ENCODE results near the gene FAM240B. TPM values are rescaled to one million over a fixed set of nuclear protein-coding genes. Genes with fewer than 3 reads are reported as not detected.

FAM240B gene
- total RNA-seq, 2 donors from 2014 or later = not detected

GRCh38 chr9:38715684-38716083, 4.2 kb downstream of the FAM240B start:
- no peak for DNase-seq
- no peaks in the 10 kb centered on the region for H3K27me3 ChIP-seq

GRCh38 chr9:38713426-38713825, 6.5 kb downstream of the FAM240B start:
- H3K9ac ChIP-seq (ENCODE audit: low read depth in 2 of 2, low read length in 2 of 2) = no peak overlapping the region
- no peaks in the 10 kb centered on the region for H3K9me3 ChIP-seq
- no peak overlapping the region for H3K4me3 ChIP-seq
- H3K4me1 ChIP-seq = no peaks in the 10 kb centered on the region
- TF ChIP-seq CTCF (IDR thresholded peaks at IDR 0.05) = no peak
- intact Hi-C loops (cut with DNase I) = no loop called here
- no peak for DNase-seq
- H3K36me3 ChIP-seq = no peaks in the 10 kb centered on the region
- no peak overlapping the region for H3K27ac ChIP-seq
- H3K27me3 ChIP-seq = no peaks in the 10 kb centered on the region

More at GRCh38 chr9:38715684-38716083, 4.2 kb downstream of the FAM240B start:
- Histone ChIP-seq H3K9me3 (no peaks in the 10 kb centered on the region), H3K4me3 (no peak overlapping the region), H3K4me1 (no peaks in the 10 kb centered on the region), H3K36me3 (no peaks in the 10 kb centered on the region), H3K27ac (no peak overlapping the region), H3K9ac (ENCODE audit: low read depth in 2 of 2, low read length in 2 of 2) (no peak overlapping the region)
- no peak for TF ChIP-seq CTCF (IDR thresholded peaks at IDR 0.05)
- intact Hi-C loops (cut with DNase I) = no loop called here

DNA sequence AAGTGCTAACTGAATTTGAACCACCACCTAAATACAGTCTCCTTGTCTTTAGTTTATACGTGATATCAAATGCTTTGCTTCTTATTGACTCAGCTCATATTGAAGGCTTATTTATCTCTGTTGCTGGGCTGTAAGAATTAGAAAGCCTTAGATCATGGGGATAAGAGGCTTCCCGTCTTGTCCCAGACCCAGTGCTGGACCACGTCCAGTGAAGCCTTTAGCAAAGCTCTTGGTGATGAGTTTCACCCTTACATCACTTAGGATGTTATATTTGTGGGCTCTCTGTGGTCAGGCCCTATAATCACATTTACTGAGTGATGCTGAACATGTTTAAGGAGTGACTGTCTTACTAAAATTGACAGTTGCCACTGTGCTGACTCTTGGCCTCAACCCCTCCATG, 11.2 kb downstream of the FAM240B start:
- intact Hi-C loops (cut with DNase I) = loop anchor here (10.0 kb wide), 1 partner anchor 64 kb away; no protein-coding TSS in a partner anchor
- TF ChIP-seq CTCF (IDR thresholded peaks at IDR 0.05) = no peak
- no peaks in the 10 kb centered on the region for H3K27me3 ChIP-seq
- H3K36me3 ChIP-seq = no peaks in the 10 kb centered on the region
- no peaks in the 10 kb centered on the region for H3K9me3 ChIP-seq
- H3K27ac ChIP-seq = no peak overlapping the region
- H3K4me3 ChIP-seq = no peak overlapping the region
- no peak for DNase-seq
- no peaks in the 10 kb centered on the region for H3K4me1 ChIP-seq
- no peak overlapping the region for H3K9ac ChIP-seq (ENCODE audit: low read depth in 2 of 2, low read length in 2 of 2)

GRCh38 chr9:38707885-38708637, 11.9 kb downstream of the FAM240B start:
- Histone ChIP-seq H3K9me3 (no peaks in the 10 kb centered on the region), H3K27me3 (no peaks in the 10 kb centered on the region), H3K4me1 (no peaks in the 10 kb centered on the region), H3K27ac (no peak overlapping the region), H3K36me3 (no peaks in the 10 kb centered on the region), H3K9ac (ENCODE audit: low read depth in 2 of 2, low read length in 2 of 2) (no peak overlapping the region), H3K4me3 (no peak overlapping the region)
- intact Hi-C loops (cut with DNase I) = loop anchor here (10.0 kb wide), 1 partner anchor 63 kb away; no protein-coding TSS in a partner anchor
- no peak for DNase-seq
- TF ChIP-seq CTCF (IDR thresholded peaks at IDR 0.05) = no peak

DNA sequence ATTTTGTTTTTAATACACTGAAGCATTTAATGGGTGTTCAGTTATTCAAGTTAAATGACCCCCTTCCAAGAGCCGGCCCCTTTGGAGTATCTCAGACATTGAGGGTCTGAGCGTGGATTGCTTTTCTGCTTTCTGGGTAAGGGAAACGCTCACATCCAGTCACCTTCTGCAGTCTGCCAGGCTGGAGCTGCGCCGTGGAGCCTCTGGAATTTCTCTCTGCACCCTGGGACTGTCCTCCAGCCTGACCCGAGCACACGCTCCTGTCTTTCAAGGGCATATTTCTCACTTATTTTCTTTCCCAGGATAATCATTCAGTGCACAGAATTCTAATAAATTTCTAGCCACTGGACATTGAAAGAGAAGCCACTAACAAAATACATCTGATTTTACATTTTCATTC, 13.4 kb downstream of the FAM240B start:
- H3K9ac ChIP-seq (ENCODE audit: low read depth in 2 of 2, low read length in 2 of 2) = no peak overlapping the region
- intact Hi-C loops (cut with DNase I) = loop anchor here (10.0 kb wide), 1 partner anchor 62 kb away; no protein-coding TSS in a partner anchor

More for the DNA sequence above, 13.4 kb downstream of the FAM240B start:
- no peak for TF ChIP-seq CTCF (IDR thresholded peaks at IDR 0.05)
- no peak overlapping the region for H3K4me3 ChIP-seq
- H3K36me3 ChIP-seq = no peaks in the 10 kb centered on the region
- DNase-seq = no peak
- H3K27ac ChIP-seq = no peak overlapping the region
- no peaks in the 10 kb centered on the region for H3K27me3 ChIP-seq
- H3K9me3 ChIP-seq = no peaks in the 10 kb centered on the region
- no peaks in the 10 kb centered on the region for H3K4me1 ChIP-seq
